GM12801 (cell line): ENCODE results near the gene PTGES3L.

Experiments used
- CTCF ChIP-seq: IDR thresholded peaks from one replicate; pipeline ENCODE4 v1.5.1; 2011; ENCODE audit warnings: control low read depth; ENCODE audit not compliant: insufficient read length; ENCODE audit errors: extremely low read depth

The PTGES3L gene

DNA sequence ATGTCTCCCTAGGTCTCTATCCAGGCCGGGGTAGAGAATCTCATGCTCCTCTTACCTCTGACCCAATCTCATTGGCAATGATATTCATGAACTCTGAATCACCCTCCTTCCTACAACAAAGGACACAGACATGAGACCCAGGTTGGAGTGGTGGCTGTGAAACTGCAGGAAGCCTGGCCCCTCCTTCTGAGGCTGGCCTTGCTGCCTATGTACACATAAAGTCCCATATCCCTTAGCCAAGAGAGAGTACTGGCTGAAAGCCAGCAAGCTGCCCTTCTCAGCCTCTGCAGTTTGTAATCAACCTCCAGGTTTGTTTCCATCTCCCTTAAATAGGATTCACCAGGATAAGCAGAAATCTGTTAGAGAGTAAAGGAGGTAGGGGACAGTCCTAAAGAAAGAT lies 26.2 kb downstream of the PTGES3L start:
- no peak for TF ChIP-seq CTCF

- TF ChIP-seq CTCF: no peak
These were observed 29.7 kb downstream of the PTGES3L start for GRCh38 chr17:42950044-42950783.

DNA sequence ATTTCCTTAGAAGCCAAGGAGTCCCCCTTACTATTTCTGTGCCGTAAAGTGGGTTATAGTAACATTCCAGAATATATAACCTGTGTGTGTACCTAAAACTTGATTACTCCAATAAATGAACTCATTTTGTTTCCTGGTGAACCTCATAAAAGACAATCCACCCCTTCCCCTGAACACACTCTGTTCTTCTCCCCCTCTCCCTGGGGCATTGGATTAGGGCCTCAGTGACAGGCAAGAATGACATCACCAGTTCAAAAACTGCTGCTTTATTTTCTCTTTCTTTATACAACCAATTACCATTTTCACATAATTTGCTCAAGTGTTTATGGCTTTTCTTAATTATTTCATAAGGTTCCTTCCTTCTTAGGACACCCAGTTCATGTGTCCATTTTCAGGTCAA lies 33.1 kb downstream of the PTGES3L start:
- TF ChIP-seq CTCF: no peak

- no peak for TF ChIP-seq CTCF
These were observed 35.7 kb downstream of the PTGES3L start for GRCh38 chr17:42944211-42944610.

DNA sequence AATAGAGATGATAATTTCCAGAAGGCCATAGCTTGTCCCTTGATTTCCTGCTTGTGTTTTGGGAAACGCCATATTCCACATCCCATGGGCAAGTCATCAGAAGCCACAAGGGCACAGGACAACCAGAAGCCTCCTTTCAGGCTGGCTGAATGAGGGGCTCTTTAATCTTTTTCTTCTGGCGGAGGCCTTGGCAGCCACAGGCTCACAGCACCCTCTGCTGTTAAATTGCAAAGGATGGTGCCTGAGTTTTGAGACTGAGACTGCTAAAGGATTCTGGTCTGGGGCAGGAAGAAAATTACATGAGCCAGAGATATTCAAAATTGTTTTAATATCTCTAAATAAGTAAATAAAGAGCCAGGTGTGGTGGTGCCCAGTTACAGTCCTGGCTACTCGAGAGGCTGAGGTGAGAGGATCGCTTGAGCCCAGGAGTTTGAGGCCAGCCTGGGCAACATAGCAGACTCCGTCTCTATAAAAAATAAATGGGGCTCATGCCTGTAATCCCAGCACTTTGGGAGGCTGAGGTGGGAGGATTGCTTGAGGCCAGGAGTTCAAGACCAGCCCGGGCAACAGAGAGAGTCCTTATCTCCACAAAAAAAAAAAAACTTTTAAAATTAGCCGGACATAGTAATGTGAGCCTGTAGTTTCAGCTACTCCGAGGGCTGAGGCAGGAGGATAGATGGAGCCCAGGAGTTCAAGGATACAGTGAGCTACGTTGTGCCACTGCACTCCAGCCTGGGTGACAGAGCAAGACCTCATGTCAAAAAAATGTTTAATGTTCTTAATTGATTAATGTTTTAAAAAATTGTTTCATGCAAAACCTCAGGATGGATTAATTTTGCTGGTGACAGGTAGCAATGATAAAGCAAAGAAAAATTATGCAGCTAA lies 41.9 kb downstream of the PTGES3L start:
- TF ChIP-seq CTCF: no peak

GRCh38 chr17:42929497-42929844 lies 50.4 kb downstream of the PTGES3L start:
- TF ChIP-seq CTCF: no peak

DNA sequence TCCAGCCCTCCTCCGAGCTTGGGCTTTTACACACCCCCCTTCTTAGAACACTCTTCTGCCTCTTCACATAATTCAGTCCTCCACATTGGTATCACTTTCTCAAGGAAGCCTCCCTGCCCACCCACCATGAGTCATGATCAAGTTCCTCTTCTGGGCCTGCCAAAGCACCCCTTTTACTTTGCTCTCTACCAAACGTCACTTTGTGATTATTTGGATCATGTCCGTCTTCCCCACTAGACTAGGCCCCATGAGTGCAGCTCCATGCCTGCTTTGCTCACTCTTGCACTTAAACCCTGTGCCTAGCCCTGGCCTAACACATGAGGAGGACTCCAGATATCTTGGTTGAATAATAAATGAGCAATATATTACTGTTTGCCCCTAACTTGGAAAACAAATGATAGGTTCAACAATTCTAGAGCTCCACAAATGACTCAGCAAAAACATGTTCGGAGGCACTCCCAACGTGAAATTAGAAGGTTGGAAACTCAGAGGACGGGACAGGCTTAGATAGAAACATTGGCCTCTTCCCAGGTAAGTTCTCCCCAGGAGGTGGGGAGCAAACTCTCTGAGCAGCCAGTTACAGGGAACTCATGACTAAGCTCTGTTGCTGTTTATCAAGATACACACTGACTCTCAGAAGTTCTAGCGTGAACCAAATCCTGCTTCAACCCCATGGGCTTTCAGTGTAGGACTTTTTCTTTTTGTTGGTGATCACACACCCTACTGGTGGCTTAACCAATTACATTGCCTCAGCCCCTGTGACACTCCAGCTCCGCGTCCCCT lies 51.0 kb downstream of the PTGES3L start:
- TF ChIP-seq CTCF: no peak
